HCT116 (cell line): Measurements from ENCODE around the gene F11R. TPM values are rescaled to one million over a fixed set of nuclear protein-coding genes. Genes with fewer than 3 reads are reported as not detected.

ENCODE experiments used
- ATAC-seq: fragments of 200-7000 bp; cut with Tn5 transposase; 2 replicates; pipeline ENCODE4 v1.9.1; 2020; ENCODE audit warnings: mild to moderate bottlenecking, moderate library complexity
- BruUV-seq: library from RNA; stranded (reverse); fragments of 400-500 nt; replicated peaks from 2 replicates; lab custom pipeline; 2021; lab: Mats Ljungman, UMichigan
- CTCF ChIA-PET: fragments of 300-600 bp; sonication (Branson Sonifier 250); formaldehyde crosslinking; loops from one replicate; lab custom pipeline; 2021; ENCODE audit warnings: antibody characterized with exemption; lab: Charles Lee
- POLR2A ChIA-PET: fragments of 300-600, 350-600 bp; sonication (Branson Sonifier 250); formaldehyde crosslinking; loops from one replicate; lab custom pipeline; 2021; ENCODE audit warnings: antibody characterized with exemption; lab: Charles Lee
- RAD21 ChIA-PET, 2 experiments: fragments of 300-600 bp; sonication (Branson Sonifier 250); formaldehyde crosslinking; loops; one replicate each; lab custom pipeline; 2023; ENCODE audit warnings: low total read pairs in 2 of 2; ENCODE audit not compliant: uncharacterized antibody in 2 of 2, unreplicated experiment in 2 of 2, low non-redundant PET in 1 of 2; lab: Charles Lee
- DNase-seq: peaks from one replicate; pipeline ENCODE4 v3.0.0-alpha.2; 2010; ENCODE audit warnings: low read depth, low spot score
- H2AFZ ChIP-seq: fragments of 200-600 bp; shearing (Covaris generic), sonication (generic); 2 replicates; pipeline ENCODE4 v1.6.1; 2017; ENCODE audit warnings: low read depth, mixed run types, mixed read lengths, antibody characterized with exemption, low read length; ENCODE audit not compliant: poor library complexity, severe bottlenecking
- H3K27ac ChIP-seq: 2 replicates; pipeline ENCODE4 v1.5.1; 2012; ENCODE audit warnings: low read depth, low read length
- H3K27me3 ChIP-seq: fragments of 200-600 bp; sonication (generic); 2 replicates; pipeline ENCODE4 v1.6.1; 2016; ENCODE audit warnings: mixed run types, low read length, mixed read lengths; ENCODE audit not compliant: insufficient read depth
- H3K36me3 ChIP-seq, 2 experiments: fragments of 200-500 bp in 1 of 2; fragments of 200-600 bp in 1 of 2; sonication (Bioruptor generic) in 1 of 2; sonication (generic) in 1 of 2; 2 replicates each; pipeline versions ENCODE4 v1.5.1 to v1.6.1; 2014 to 2016; ENCODE audit warnings: low read length in 2 of 2, inconsistent platforms in 1 of 2, mixed read lengths in 1 of 2, mixed run types in 1 of 2; ENCODE audit not compliant: insufficient read depth in 2 of 2, control insufficient read depth in 1 of 2
- H3K4me1 ChIP-seq, 2 experiments: fragments of 200-600 bp in 1 of 2; sonication (generic) in 1 of 2; 2 replicates each; pipeline versions ENCODE4 v1.5.1 to v1.6.1; 2012 to 2017; ENCODE audit warnings: low read length in 2 of 2, inconsistent platforms in 1 of 2, mild to moderate bottlenecking in 1 of 2, mixed read lengths in 1 of 2, mixed run types in 1 of 2, moderate library complexity in 1 of 2; ENCODE audit not compliant: insufficient read depth in 2 of 2, control insufficient read depth in 1 of 2
- H3K4me2 ChIP-seq: fragments of 200-600 bp; sonication (generic); 2 replicates; pipeline ENCODE4 v1.6.1; 2017; ENCODE audit warnings: mixed run types, low read length, mixed read lengths
- H3K4me3 ChIP-seq, 2 experiments: fragments of 200-600 bp in 1 of 2; sonication (generic) in 1 of 2; replicated peaks in 1 of 2; 2 replicates each; pipeline ENCODE4 v1.5.1; 2011 to 2016; ENCODE audit warnings: low read length in 2 of 2, control low read depth in 1 of 2, low read depth in 1 of 2, mild to moderate bottlenecking in 1 of 2, mixed read lengths in 1 of 2, mixed run types in 1 of 2
- H3K79me2 ChIP-seq: fragments of 200-600 bp; sonication (generic); 2 replicates; pipeline ENCODE4 v1.6.1; 2017; ENCODE audit warnings: mild to moderate bottlenecking, mixed run types, low read length, moderate library complexity, mixed read lengths; ENCODE audit not compliant: insufficient read depth
- H3K9ac ChIP-seq: fragments of 200-600 bp; sonication (generic); 2 replicates; pipeline ENCODE4 v1.6.1; 2016; ENCODE audit warnings: low read length, mixed read lengths
- H3K9me2 ChIP-seq: fragments of 200-600 bp; sonication (generic), shearing (Covaris generic); 2 replicates; pipeline ENCODE4 v1.6.1; 2017; ENCODE audit warnings: mixed run types, mild to moderate bottlenecking, moderate library complexity; ENCODE audit not compliant: insufficient read depth
- H3K9me3 ChIP-seq, 2 experiments: fragments of 200-500 bp in 1 of 2; fragments of 200-600 bp in 1 of 2; sonication (Bioruptor generic) in 1 of 2; sonication (generic) in 1 of 2; 2 replicates each; pipeline ENCODE4 v1.6.1; 2014 to 2017; ENCODE audit warnings: low read length in 2 of 2, mixed read lengths in 2 of 2, inconsistent platforms in 1 of 2, low read depth in 1 of 2, mild to moderate bottlenecking in 1 of 2, mixed run types in 1 of 2, moderate library complexity in 1 of 2; ENCODE audit not compliant: control insufficient read depth in 1 of 2, insufficient read depth in 1 of 2
- H4K20me1 ChIP-seq: fragments of 200-600 bp; sonication (generic), shearing (Covaris generic); 2 replicates; pipeline ENCODE4 v1.6.1; 2017; ENCODE audit warnings: mixed run types, mild to moderate bottlenecking, moderate library complexity; ENCODE audit not compliant: insufficient read depth
- CEBPB ChIP-seq: IDR thresholded peaks from 2 replicates; pipeline ENCODE4 v1.6.1; 2012; ENCODE audit warnings: low read depth
- EGR1 ChIP-seq: IDR thresholded peaks from 2 replicates; pipeline ENCODE4 v1.6.1; 2012; ENCODE audit warnings: low read depth
- ELF1 ChIP-seq: IDR thresholded peaks from 2 replicates; pipeline ENCODE4 v1.6.1; 2012; ENCODE audit warnings: low read depth, borderline replicate concordance
- EZH2 ChIP-seq: fragments of 200-600 bp; sonication (generic); IDR thresholded peaks from 2 replicates; pipeline ENCODE4 v1.6.1; 2017; ENCODE audit warnings: antibody characterized with exemption, mixed run types
- FOSL1 ChIP-seq: IDR thresholded peaks from 2 replicates; pipeline ENCODE4 v1.6.1; 2012; ENCODE audit warnings: low read depth
- POLR2A ChIP-seq: IDR thresholded peaks from 2 replicates; pipeline ENCODE4 v1.7.0; 2011; ENCODE audit warnings: borderline replicate concordance; ENCODE audit not compliant: insufficient read depth, insufficient read length; ENCODE audit errors: extremely low read depth
- POLR2AphosphoS5 ChIP-seq: IDR thresholded peaks from 2 replicates; pipeline ENCODE4 v1.6.1; 2011; ENCODE audit warnings: mild to moderate bottlenecking, low read depth, low read length, moderate library complexity
- RAD21 ChIP-seq: IDR thresholded peaks from 2 replicates; pipeline ENCODE4 v1.6.1; 2012; ENCODE audit warnings: low read depth, mild to moderate bottlenecking
- SIN3A ChIP-seq: IDR thresholded peaks from 2 replicates; pipeline ENCODE4 v1.6.1; 2012; ENCODE audit warnings: low read depth
- SP1 ChIP-seq: IDR thresholded peaks from 2 replicates; pipeline ENCODE4 v1.6.1; 2012; ENCODE audit warnings: low read depth
- SRF ChIP-seq: IDR thresholded peaks from 2 replicates; pipeline ENCODE4 v1.6.1; 2012; ENCODE audit warnings: low read depth
- YY1 ChIP-seq: IDR thresholded peaks from 2 replicates; pipeline ENCODE4 v1.6.1; 2011; ENCODE audit warnings: low read length, low read depth, moderate library complexity, mild to moderate bottlenecking; ENCODE audit not compliant: insufficient replicate concordance; ENCODE audit errors: extremely low read depth
- ZFX ChIP-seq: fragments of 450-650 bp; IDR thresholded peaks from 2 replicates; pipeline ENCODE4 v1.6.1; 2017
- intact Hi-C: fragments of 100-400 bp; cut with micrococcal nuclease; formaldehyde crosslinking; loops from 2 replicates; pipeline ENCODE4 v1.10.0; 2022
- total RNA-seq: library from RNA; stranded (reverse); gene quantifications from one replicate; pipeline ENCODE4 v1.2.1, GENCODE V29; 2021; ENCODE audit not compliant: unreplicated experiment
- TF ChIP-seq, protein P1 (sequence below): IDR thresholded peaks from 2 replicates; pipeline ENCODE4 v1.6.1; 2012
- TF ChIP-seq, protein P2 (sequence below): IDR thresholded peaks from 2 replicates; pipeline ENCODE4 v1.6.1; 2012
- TF ChIP-seq, protein P3 (sequence below), 3 experiments: fragments of 200-600 bp in 1 of 3; sonication (generic) in 1 of 3; IDR thresholded peaks in 2 of 3; conservative IDR thresholded peaks in 1 of 3; 2 replicates each; pipeline ENCODE4 v1.5.1; 2012 to 2017; ENCODE audit warnings: low read depth in 2 of 3, low read length in 2 of 3, antibody characterized with exemption in 1 of 3, borderline replicate concordance in 1 of 3, control low read depth in 1 of 3, mild to moderate bottlenecking in 1 of 3, mixed read lengths in 1 of 3, mixed run types in 1 of 3, moderate library complexity in 1 of 3; ENCODE audit not compliant: insufficient read depth in 1 of 3
- TF ChIP-seq, protein P4 (sequence below): IDR thresholded peaks from 2 replicates; pipeline ENCODE4 v1.6.1; 2012; ENCODE audit warnings: low read depth

F11R gene
- total RNA-seq, 1 experiment from 2014 or later = 86.7 TPM

DNA sequence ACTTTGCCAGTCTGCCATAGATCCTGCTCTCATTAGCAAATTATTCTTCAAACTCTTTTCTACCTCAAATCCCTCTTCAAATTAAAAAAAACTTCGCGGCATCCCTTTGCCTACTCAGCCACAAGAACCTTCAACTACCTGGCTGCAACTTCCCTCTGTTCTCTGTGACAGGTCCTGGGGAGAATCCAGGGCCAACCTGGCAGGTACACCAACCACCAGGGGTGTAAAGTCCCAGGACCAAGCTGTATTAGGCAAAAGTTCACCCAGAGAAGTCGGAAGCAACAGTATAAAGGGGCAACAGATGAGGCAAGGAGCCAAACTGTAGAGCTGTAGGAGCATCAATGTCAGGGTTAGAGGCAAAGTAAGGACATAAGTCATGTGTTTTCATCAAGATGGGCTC is 48.0 kb downstream of the F11R start:
- Histone ChIP-seq H3K9me2 (no peaks in the 10 kb centered on the region), H3K27ac (no peak overlapping the region), H3K27me3 (no peaks in the 10 kb centered on the region), H3K9ac (no peak overlapping the region), H3K4me2 (no peak overlapping the region), H3K4me1 (peaks cover 0 to under 1% of the 10 kb centered on the region in 2 experiments; a peak in 1 of 4 replicates), H2AFZ (no peak overlapping the region), H3K79me2 (no peaks in the 10 kb centered on the region), H3K36me3 (no peaks in the 10 kb centered on the region), H3K4me3 (no peak overlapping the region), H4K20me1 (no peaks in the 10 kb centered on the region), H3K9me3 (no peaks in the 10 kb centered on the region)
- intact Hi-C loops = no loop called here
- ChIA-PET CTCF (no interaction called here), RAD21 (no interaction called here), POLR2A (no interaction called here)
- ATAC-seq (no peak), DNase-seq (no peak)
- BruUV-seq = no TSS peak
- TF ChIP-seq ELF1 (no peak), POLR2A (no peak), YY1 (no peak), CEBPB (no peak), EZH2 (no peak)
- TF ChIP-seq, protein P1, sequence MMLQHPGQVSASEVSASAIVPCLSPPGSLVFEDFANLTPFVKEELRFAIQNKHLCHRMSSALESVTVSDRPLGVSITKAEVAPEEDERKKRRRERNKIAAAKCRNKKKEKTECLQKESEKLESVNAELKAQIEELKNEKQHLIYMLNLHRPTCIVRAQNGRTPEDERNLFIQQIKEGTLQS = no peak
- TF ChIP-seq, protein P2, sequence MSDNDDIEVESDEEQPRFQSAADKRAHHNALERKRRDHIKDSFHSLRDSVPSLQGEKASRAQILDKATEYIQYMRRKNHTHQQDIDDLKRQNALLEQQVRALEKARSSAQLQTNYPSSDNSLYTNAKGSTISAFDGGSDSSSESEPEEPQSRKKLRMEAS = no peak
- TF ChIP-seq, protein P3, sequence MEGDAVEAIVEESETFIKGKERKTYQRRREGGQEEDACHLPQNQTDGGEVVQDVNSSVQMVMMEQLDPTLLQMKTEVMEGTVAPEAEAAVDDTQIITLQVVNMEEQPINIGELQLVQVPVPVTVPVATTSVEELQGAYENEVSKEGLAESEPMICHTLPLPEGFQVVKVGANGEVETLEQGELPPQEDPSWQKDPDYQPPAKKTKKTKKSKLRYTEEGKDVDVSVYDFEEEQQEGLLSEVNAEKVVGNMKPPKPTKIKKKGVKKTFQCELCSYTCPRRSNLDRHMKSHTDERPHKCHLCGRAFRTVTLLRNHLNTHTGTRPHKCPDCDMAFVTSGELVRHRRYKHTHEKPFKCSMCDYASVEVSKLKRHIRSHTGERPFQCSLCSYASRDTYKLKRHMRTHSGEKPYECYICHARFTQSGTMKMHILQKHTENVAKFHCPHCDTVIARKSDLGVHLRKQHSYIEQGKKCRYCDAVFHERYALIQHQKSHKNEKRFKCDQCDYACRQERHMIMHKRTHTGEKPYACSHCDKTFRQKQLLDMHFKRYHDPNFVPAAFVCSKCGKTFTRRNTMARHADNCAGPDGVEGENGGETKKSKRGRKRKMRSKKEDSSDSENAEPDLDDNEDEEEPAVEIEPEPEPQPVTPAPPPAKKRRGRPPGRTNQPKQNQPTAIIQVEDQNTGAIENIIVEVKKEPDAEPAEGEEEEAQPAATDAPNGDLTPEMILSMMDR (IDR thresholded peaks at IDR 0.05 in 2 of 3, conservative IDR thresholded peaks at IDR 0.05 in 1 of 3; ENCODE audit: borderline replicate concordance in 1 of 3, insufficient read depth in 1 of 3, low read depth in 2 of 3, low read length in 2 of 3) = no peak

DNA sequence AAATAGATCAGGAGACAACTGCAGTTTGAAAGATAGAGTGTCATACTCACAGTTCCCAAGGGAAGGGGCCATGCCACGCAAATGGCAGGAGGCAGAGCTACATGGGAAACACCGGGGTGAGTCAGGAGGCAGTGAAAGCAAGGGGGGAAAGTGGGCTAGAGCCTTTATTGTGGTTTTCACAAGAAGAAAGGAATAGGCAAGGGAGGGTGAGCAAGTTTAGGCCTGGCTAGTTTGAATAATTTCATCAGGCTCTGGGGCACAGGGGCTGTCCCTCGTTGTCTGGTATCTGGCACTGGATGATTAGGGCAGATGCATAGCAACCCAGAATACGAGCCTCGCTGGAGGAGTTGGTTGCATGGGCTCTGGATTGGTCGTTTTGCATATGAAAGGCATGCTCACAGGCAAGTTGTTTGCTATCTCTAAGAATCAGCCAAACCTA is 49.3 kb downstream of the F11R start:
- ATAC-seq = no peak
- no peaks in the 10 kb centered on the region for H4K20me1 ChIP-seq
- no peak for TF ChIP-seq SP1
- TF ChIP-seq, protein P2 = no peak
- no peak for TF ChIP-seq SIN3A
- TF ChIP-seq EGR1 = no peak
- no peak for TF ChIP-seq RAD21
- TF ChIP-seq, protein P4, sequence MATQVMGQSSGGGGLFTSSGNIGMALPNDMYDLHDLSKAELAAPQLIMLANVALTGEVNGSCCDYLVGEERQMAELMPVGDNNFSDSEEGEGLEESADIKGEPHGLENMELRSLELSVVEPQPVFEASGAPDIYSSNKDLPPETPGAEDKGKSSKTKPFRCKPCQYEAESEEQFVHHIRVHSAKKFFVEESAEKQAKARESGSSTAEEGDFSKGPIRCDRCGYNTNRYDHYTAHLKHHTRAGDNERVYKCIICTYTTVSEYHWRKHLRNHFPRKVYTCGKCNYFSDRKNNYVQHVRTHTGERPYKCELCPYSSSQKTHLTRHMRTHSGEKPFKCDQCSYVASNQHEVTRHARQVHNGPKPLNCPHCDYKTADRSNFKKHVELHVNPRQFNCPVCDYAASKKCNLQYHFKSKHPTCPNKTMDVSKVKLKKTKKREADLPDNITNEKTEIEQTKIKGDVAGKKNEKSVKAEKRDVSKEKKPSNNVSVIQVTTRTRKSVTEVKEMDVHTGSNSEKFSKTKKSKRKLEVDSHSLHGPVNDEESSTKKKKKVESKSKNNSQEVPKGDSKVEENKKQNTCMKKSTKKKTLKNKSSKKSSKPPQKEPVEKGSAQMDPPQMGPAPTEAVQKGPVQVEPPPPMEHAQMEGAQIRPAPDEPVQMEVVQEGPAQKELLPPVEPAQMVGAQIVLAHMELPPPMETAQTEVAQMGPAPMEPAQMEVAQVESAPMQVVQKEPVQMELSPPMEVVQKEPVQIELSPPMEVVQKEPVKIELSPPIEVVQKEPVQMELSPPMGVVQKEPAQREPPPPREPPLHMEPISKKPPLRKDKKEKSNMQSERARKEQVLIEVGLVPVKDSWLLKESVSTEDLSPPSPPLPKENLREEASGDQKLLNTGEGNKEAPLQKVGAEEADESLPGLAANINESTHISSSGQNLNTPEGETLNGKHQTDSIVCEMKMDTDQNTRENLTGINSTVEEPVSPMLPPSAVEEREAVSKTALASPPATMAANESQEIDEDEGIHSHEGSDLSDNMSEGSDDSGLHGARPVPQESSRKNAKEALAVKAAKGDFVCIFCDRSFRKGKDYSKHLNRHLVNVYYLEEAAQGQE = no peak
- no peak for TF ChIP-seq FOSL1
- TF ChIP-seq EZH2 = no peak
- TF ChIP-seq POLR2AphosphoS5 = no peak
- no peak for TF ChIP-seq SRF
- no peak for TF ChIP-seq POLR2A
- TF ChIP-seq ELF1 = no peak
- no peak for TF ChIP-seq ZFX

More for the DNA sequence above, 49.3 kb downstream of the F11R start:
- H3K4me3 ChIP-seq = no peak overlapping the region
- RAD21 ChIA-PET = no interaction called here
- H3K27me3 ChIP-seq = no peaks in the 10 kb centered on the region
- POLR2A ChIA-PET = no interaction called here
- no peaks in the 10 kb centered on the region for H3K4me1 ChIP-seq
- BruUV-seq = no TSS peak
- no peak overlapping the region for H3K27ac ChIP-seq
- H3K9me3 ChIP-seq = no peaks in the 10 kb centered on the region
- H3K36me3 ChIP-seq = no peaks in the 10 kb centered on the region
- H3K9ac ChIP-seq = no peak overlapping the region
- no peak overlapping the region for H2AFZ ChIP-seq
- no peak overlapping the region for H3K4me2 ChIP-seq
- no peak for DNase-seq
- no peaks in the 10 kb centered on the region for H3K79me2 ChIP-seq
- no peaks in the 10 kb centered on the region for H3K9me2 ChIP-seq
- CTCF ChIA-PET = no interaction called here
- intact Hi-C loops = no loop called here
